NCI-H2171 (cell line): ENCODE results near the gene CAPN10.

Experiments used
- DNase-seq: peaks from one replicate; lab custom pipeline; 2025; lab: John Stamatoyannopoulos, UW

CAPN10 gene

GRCh38 chr2:240564561-240565332 lies 21.8 kb upstream of the CAPN10 start:
- no peak for DNase-seq

GRCh38 chr2:240565333-240566202 lies 21.0 kb upstream of the CAPN10 start:
- no peak for DNase-seq

- DNase-seq: peak; percentile 55
These were observed 20.1 kb upstream of the CAPN10 start for GRCh38 chr2:240566203-240567136.

GRCh38 chr2:240567137-240567871 lies 19.2 kb upstream of the CAPN10 start:
- DNase-seq: no peak

GRCh38 chr2:240567872-240568677 lies 18.5 kb upstream of the CAPN10 start, which contains the start of gene RNPEPL1:
Gene RNPEPL1 (plus strand): TSS chr2:240568484. CDS start chr2:240568587, 103 bp downstream.
- DNase-seq: peak; percentile 32

- DNase-seq: peak; percentile 32
These were observed 17.6 kb upstream of the CAPN10 start for GRCh38 chr2:240568678-240569522.

GRCh38 chr2:240569523-240569997 lies 17.0 kb upstream of the CAPN10 start:
- no peak for DNase-seq

- no peak for DNase-seq
These were observed 16.5 kb upstream of the CAPN10 start for GRCh38 chr2:240569998-240570530.

- no peak for DNase-seq
These were observed 15.8 kb upstream of the CAPN10 start for GRCh38 chr2:240570531-240571313.

GRCh38 chr2:240571314-240571973 lies 15.1 kb upstream of the CAPN10 start:
- no peak for DNase-seq

- DNase-seq: no peak
These were observed 14.1 kb upstream of the CAPN10 start for GRCh38 chr2:240572141-240573031.

- DNase-seq: no peak
These were observed 13.4 kb upstream of the CAPN10 start for GRCh38 chr2:240573071-240573515.

- no peak for DNase-seq
These were observed 12.8 kb upstream of the CAPN10 start for GRCh38 chr2:240573516-240574385.

- no peak for DNase-seq
These were observed 12.0 kb upstream of the CAPN10 start for GRCh38 chr2:240574386-240575100.
